Naive B cell (primary cell): ENCODE results near the gene ABCC2. TPM values are rescaled to one million over a fixed set of nuclear protein-coding genes. Genes with fewer than 3 reads are reported as not detected.

Source experiments
- ATAC-seq, 2 donors: fragments of 150-1000 bp; cut with Tn5 transposase; 2 replicates each; pipeline ENCODE4 v1.10.0; 2021; ENCODE audit warnings: low read depth in 2 of 2, mild to moderate bottlenecking in 2 of 2, moderate library complexity in 2 of 2
- DNase-seq: peaks from one replicate; pipeline ENCODE4 v3.0.0; 2022
- H3K27ac Mint-ChIP-seq, 6 donors: one replicate each; pipeline ENCODE4 v1.8.0; 2020 to 2022; ENCODE audit warnings: mild to moderate bottlenecking in 6 of 6, mixed read lengths in 6 of 6, moderate library complexity in 5 of 6, inconsistent platforms in 2 of 6
- H3K27me3 Mint-ChIP-seq, 3 donors: one replicate each; pipeline ENCODE4 v1.8.0; 2021 to 2022; ENCODE audit warnings: mixed read lengths in 3 of 3, mild to moderate bottlenecking in 1 of 3
- H3K36me3 Mint-ChIP-seq, 2 donors: one replicate each; pipeline ENCODE4 v1.8.0; 2020 to 2022; ENCODE audit warnings: mixed read lengths in 2 of 2, inconsistent platforms in 1 of 2, mild to moderate bottlenecking in 1 of 2
- H3K4me1 Mint-ChIP-seq, 3 donors: one replicate each; pipeline ENCODE4 v1.8.0; 2020 to 2022; ENCODE audit warnings: mixed read lengths in 3 of 3, inconsistent platforms in 1 of 3, mild to moderate bottlenecking in 1 of 3, moderate library complexity in 1 of 3
- H3K4me3 Mint-ChIP-seq, 8 donors: one replicate each; pipeline ENCODE4 v1.8.0; 2020 to 2022; ENCODE audit warnings: mild to moderate bottlenecking in 8 of 8, mixed read lengths in 8 of 8, moderate library complexity in 8 of 8, inconsistent platforms in 2 of 8
- H3K9me3 Mint-ChIP-seq, 7 donors: one replicate each; pipeline ENCODE4 v1.8.0; 2020 to 2022; ENCODE audit warnings: mixed read lengths in 7 of 7, mild to moderate bottlenecking in 5 of 7, inconsistent platforms in 2 of 7, moderate library complexity in 1 of 7
- polyA plus RNA-seq, 6 donors: library from polyadenylated mRNA; unstranded; fragments of 300-500 nt; fragmentation: Illumina TruSeq; gene quantifications; one replicate each; pipeline ENCODE4 v1.2.3, GENCODE V29; 2021; ENCODE audit warnings: low read depth in 6 of 6

ABCC2 gene
- polyA plus RNA-seq, 6 donors from 2014 or later: 0.44 to 1.5 (median 0.63) TPM; not detected in 1

DNA sequence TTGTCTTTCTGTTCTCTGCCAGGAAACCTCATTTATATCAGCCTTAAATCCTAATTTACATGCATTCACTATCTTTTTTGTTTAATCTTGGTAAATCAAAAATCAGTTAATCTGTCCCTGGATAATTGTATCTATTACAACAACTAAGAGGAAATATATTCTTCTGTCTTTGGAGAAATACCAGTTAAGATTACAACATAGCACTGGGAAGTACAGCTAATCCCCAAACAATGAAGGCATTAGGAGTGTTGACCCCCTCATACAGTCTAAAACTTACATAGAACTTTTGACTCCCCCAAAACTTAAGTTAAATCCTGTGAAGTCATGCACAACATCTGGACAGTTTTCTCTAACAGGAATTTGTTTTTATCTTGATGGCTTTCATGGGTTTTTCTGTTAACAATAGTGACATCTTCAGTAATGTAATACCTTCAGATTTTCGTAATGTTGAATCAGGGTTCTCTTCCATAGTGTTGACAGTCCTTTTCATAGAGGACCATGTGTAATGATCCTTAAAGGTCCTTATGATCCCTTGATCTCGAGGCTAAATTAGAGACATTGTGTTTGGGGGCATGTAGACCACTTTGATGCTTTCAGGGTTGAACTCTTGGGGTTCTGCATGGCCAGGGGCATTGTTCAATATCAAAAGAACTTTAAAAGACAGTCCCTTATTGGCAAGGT is 24.1 kb upstream of the ABCC2 start:
- H3K27me3 Mint-ChIP-seq: no peaks in the 10 kb centered on the region
- peak overlapping the region in 1 of 8 donors; percentile 37 for H3K4me3 Mint-ChIP-seq
- peaks cover 3 to 13% (median 9%) of the 10 kb centered on the region in 3 donors for H3K4me1 Mint-ChIP-seq
- ATAC-seq: no peak
- H3K27ac Mint-ChIP-seq: peak overlapping the region in 2 of 6 donors; percentile 4 to 10
- DNase-seq: no peak
- peaks cover 59 to 60% of the 10 kb centered on the region in 2 donors for H3K36me3 Mint-ChIP-seq
- peaks cover 0 to 5% (median 2%) of the 10 kb centered on the region in 7 donors for H3K9me3 Mint-ChIP-seq

DNA sequence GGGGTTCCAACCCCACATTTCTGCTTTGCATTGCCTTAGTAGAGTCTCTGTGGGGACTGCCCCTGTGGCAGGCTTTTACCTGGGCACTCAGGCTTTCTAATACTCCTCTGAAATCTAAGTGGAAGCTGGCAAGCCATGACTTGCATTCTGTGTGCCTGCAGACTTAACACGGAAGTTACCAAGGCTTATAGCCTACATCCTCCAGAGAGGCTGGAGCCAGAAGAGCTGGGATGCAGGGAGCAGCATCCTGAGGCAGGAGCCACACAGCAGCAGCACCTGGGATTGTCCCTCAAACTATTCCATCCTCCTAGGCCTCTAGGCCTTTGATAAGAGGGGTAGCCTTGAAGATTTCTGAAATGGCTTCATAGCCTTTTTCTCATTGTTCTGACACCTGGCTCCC is 22.1 kb upstream of the ABCC2 start:
- no peak for ATAC-seq
- Mint-ChIP-seq H3K4me3 (no peak overlapping the region), H3K27ac (no peak overlapping the region), H3K4me1 (peaks cover 3 to 13% (median 9%) of the 10 kb centered on the region in 3 donors), H3K9me3 (peaks cover 0 to 5% (median 2%) of the 10 kb centered on the region in 7 donors), H3K36me3 (peaks cover 48 to 60% of the 10 kb centered on the region in 2 donors), H3K27me3 (no peaks in the 10 kb centered on the region)
- DNase-seq: no peak

DNA sequence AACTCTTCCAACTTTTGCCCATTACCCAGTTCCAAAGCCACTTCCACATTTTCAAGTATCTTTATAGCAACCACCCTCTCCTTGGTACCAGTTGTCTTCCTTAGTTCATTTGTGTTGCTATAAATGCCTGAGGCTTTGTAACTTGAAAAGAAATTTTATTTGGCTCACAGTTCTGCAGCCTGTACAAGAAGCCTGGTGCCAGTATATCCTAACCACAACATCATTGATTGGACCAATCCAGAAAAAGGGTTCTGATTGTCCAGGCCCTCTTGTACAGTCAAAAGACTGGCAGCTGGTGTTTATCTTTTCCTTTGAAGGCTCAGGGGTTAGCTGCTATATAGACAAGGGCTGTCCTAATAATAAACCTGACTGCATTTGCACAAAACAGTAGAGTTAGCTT is 21.1 kb upstream of the ABCC2 start:
- no peaks in the 10 kb centered on the region for H3K27me3 Mint-ChIP-seq
- peaks cover 48 to 60% of the 10 kb centered on the region in 2 donors for H3K36me3 Mint-ChIP-seq
- H3K4me1 Mint-ChIP-seq: peaks cover 1 to 6% (median 3%) of the 10 kb centered on the region in 3 donors
- no peak for ATAC-seq
- no peak overlapping the region for H3K4me3 Mint-ChIP-seq
- peak overlapping the region in 1 of 6 donors; percentile 15 for H3K27ac Mint-ChIP-seq
- DNase-seq: no peak
- H3K9me3 Mint-ChIP-seq: peaks cover 0 to 5% (median 2%) of the 10 kb centered on the region in 7 donors

DNA sequence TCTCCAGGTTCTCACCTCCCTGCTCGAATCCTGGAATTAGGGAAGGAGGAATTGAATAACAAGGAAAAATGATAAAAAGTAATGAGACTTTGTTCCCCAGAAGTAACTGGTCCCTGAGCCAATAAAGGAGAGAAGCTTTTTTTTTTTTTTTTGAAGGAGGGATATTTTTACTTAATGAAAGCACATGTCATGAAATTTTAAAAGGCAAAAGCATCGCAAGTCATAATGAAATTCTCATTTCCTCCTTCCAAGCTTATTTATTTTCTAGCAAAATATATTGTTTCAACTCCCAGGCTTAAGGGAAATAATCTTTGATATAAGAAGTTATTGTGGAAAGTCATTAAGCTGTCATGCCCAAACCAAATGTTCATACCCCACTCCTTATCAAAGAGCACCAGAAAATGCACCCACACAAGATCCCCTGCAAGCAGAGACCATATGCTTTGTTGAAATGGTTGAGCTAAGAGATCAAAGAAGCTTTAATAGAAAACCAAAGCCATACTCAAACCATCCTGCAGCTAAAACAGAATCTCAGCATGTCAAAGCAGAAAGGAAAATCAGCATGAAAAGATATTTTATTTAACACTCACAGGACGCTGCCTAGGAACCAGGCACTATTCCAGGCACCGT is 16.7 kb upstream of the ABCC2 start:
- ATAC-seq (no peak), DNase-seq (no peak)
- Mint-ChIP-seq H3K9me3 (peaks cover 0 to 5% (median 2%) of the 10 kb centered on the region in 7 donors), H3K27me3 (no peaks in the 10 kb centered on the region), H3K27ac (peak overlapping the region in 1 of 6 donors; percentile 47), H3K36me3 (peaks cover 15 to 21% of the 10 kb centered on the region in 2 donors), H3K4me3 (no peak overlapping the region), H3K4me1 (no peaks in the 10 kb centered on the region)

DNA sequence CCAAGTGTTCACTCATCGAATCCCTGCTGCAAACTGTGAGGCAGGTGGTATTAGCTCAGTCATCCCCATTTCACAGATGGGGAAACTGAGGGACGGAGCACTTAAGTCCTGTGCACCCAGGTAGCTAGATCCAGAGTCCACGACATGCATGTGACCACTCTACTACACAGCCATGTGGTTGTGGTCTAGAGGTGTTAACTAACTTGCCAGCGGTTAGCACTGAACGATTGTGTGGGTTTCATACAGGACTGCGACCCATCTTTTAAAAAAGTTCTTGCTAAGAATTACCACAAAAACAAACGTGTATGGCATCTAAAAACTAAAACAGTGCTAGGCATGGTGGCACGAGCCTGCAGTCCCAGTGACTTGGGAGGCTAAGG is 16.1 kb upstream of the ABCC2 start:
- Mint-ChIP-seq H3K4me1 (no peaks in the 10 kb centered on the region), H3K4me3 (no peak overlapping the region), H3K9me3 (peaks cover 0 to 5% (median 2%) of the 10 kb centered on the region in 7 donors), H3K36me3 (peaks cover 10 to 16% of the 10 kb centered on the region in 2 donors), H3K27me3 (no peaks in the 10 kb centered on the region), H3K27ac (no peak overlapping the region)
- no peak for DNase-seq
- no peak for ATAC-seq

DNA sequence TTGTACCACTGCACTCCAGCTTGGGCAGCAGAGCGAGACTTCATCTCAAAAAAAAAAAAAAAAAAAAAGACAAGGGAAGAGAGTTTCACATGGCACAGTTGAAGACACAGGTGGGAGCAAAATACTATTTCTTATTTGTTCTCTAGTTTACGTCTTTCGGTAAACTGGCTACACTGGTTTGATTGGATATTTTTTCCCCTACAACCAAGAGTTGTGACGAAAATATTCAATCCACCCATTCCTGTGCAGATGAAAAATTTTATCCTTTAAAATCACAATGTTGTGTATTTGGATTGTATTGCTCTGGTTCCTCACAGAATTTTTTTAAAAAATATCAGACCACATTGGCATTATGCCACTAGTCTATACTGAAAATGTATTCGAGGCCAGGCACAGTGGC is 14.5 kb upstream of the ABCC2 start:
- no peaks in the 10 kb centered on the region for H3K36me3 Mint-ChIP-seq
- DNase-seq (no peak), ATAC-seq (no peak)
- H3K27ac Mint-ChIP-seq: no peak overlapping the region
- H3K9me3 Mint-ChIP-seq: peaks cover 0 to 2% (median 0%) of the 10 kb centered on the region in 7 donors
- no peaks in the 10 kb centered on the region for H3K27me3 Mint-ChIP-seq
- no peaks in the 10 kb centered on the region for H3K4me1 Mint-ChIP-seq
- no peak overlapping the region for H3K4me3 Mint-ChIP-seq

DNA sequence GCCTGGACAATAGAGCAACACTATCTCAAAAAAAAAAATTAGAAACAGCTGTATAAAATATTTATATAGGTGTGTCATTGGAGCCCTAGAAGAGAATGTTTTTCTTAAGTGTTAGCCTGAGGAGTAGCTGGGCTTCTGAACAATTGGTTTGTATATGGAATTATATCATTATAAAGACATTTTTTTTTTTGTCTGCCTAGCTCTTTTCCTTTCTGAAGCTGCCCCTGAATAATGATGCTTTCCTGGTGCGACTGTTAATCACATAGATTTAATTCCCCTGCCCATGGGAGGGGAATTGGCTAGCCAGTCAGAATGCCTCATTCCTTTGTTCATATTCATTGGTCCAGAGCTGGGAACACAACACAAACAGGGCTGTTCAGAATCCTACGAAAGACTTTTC is 13.9 kb upstream of the ABCC2 start:
- Mint-ChIP-seq H3K9me3 (peaks cover 0 to 2% (median 0%) of the 10 kb centered on the region in 7 donors), H3K4me3 (no peak overlapping the region), H3K4me1 (no peaks in the 10 kb centered on the region), H3K36me3 (no peaks in the 10 kb centered on the region), H3K27ac (no peak overlapping the region), H3K27me3 (no peaks in the 10 kb centered on the region)
- ATAC-seq (no peak), DNase-seq (no peak)

DNA sequence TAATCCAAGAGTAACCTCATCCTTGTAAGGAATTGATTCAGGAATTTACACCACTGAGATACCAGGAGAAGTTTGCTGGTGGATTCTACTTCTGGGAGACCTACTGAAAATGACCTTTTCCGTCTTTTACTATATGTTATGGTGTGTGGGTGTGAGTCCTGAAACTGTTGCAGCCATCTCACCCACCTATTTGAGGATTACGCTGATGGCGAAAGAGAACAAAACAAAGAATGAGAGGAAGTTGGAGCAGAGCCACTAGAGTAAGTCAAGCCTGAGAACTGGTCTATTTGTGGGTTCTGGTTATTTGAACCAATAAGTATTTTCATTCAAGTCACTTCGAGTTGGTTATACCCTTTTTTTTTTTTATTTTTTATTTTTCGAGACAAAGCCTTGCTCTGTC is 12.7 kb upstream of the ABCC2 start:
- no peaks in the 10 kb centered on the region for H3K9me3 Mint-ChIP-seq
- DNase-seq (no peak), ATAC-seq (no peak)
- H3K36me3 Mint-ChIP-seq: no peaks in the 10 kb centered on the region
- no peak overlapping the region for H3K27ac Mint-ChIP-seq
- H3K27me3 Mint-ChIP-seq: no peaks in the 10 kb centered on the region
- H3K4me1 Mint-ChIP-seq: no peaks in the 10 kb centered on the region
- no peak overlapping the region for H3K4me3 Mint-ChIP-seq

DNA sequence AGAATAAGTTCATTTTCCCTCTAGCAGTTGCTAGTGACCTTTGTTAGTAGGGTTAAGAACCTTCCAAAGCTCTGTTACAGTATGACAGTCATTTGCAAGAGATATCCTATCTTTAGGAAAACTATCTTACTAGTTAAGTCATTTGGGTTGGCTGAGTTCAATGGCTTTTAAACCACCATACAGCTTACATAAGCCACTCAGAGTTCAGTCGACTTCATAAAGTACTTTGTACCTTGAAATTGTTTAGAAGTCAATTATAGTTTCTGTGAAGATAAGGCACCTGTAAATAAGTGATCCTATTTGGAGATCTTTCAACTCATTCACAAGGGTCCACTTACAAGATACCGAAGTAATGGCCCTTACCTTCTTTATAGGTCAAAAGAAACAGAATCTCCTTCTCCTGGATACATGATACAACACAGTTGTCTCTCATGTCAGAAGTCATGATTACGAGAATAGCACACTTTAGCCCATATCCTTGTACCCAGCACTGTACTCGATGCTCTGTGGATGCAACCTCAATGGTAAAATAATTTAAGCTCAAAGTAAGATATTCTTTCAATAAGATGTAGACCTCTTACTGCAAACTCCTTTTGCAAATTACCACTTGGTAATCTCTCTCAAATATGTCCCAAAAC is 11.9 kb upstream of the ABCC2 start:
- H3K27ac Mint-ChIP-seq: no peak overlapping the region
- no peaks in the 10 kb centered on the region for H3K36me3 Mint-ChIP-seq
- DNase-seq (no peak), ATAC-seq (no peak)
- no peak overlapping the region for H3K4me3 Mint-ChIP-seq
- H3K4me1 Mint-ChIP-seq: no peaks in the 10 kb centered on the region
- H3K9me3 Mint-ChIP-seq: no peaks in the 10 kb centered on the region
- no peaks in the 10 kb centered on the region for H3K27me3 Mint-ChIP-seq

DNA sequence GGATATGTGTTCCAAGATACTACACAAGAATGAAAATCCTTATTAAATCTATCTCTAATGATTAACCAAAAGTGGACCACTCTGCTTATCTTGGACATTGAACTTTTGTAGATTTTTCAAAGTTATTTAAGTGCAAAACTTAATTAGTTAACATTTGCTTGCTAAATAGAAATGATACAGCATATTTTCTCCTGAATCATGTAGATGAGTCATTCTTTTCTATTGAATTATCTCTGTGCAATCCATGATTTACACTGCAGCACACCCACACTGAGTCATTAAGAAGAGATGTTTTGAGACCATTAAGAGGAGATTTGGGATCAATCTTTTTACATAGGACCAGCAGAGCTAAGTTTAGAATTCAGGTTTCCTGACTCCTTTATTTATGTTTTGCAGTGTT is 6.6 kb upstream of the ABCC2 start:
- no peak overlapping the region for H3K4me3 Mint-ChIP-seq
- peaks cover 26 to 36% (median 31%) of the 10 kb centered on the region in 3 donors for H3K4me1 Mint-ChIP-seq
- H3K27me3 Mint-ChIP-seq: no peaks in the 10 kb centered on the region
- H3K9me3 Mint-ChIP-seq: peaks cover 0 to 7% (median 0%) of the 10 kb centered on the region in 7 donors
- no peak for DNase-seq
- H3K36me3 Mint-ChIP-seq: no peaks in the 10 kb centered on the region
- H3K27ac Mint-ChIP-seq: peak overlapping the region in 1 of 6 donors; percentile 3
- no peak for ATAC-seq

DNA sequence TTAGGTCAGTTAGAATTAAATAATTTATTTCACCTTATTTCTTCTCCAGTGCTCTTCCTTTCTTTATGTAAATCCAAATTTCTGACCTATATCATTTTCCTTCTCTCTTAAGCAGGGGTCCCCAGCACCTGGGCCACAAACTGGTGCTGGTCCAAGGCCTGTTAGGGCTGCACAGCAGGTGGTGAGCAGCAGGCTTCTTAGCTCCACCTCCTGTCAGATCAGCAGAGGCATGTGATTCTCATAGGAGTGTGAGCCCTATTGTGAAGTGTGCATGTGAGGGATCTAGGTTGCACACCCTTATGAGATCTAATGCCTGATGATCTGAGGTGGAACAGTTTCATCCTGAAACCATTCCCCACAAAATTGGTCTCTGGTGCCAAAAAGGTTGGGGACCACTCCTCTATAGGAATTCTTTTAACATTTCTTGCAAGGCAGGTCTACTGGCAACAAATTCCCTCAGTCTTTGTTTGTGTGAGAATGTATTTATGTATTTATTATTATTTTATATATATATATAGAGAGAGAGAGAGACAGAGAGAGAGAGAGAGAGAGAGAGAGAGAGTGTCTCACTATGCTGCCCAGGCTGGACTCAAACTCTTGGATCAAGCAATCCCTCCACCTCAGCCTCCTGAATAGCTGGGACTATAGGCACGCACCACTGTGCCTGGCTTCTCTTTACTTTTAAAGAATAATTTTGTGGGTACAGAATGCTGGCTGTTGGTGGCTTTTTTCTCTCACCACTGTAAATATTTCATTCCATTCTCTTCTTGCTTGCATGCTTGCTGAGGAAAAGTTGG is 4.3 kb upstream of the ABCC2 start:
- Mint-ChIP-seq H3K27ac (peak overlapping the region; percentile 19 to 92 (median 68)), H3K36me3 (no peaks in the 10 kb centered on the region), H3K4me3 (peak overlapping the region in 7 of 8 donors; percentile 37 to 74 (median 53)), H3K4me1 (peaks cover 26 to 36% (median 31%) of the 10 kb centered on the region in 3 donors), H3K27me3 (no peaks in the 10 kb centered on the region), H3K9me3 (peaks cover 0 to 7% (median 0%) of the 10 kb centered on the region in 7 donors)
- ATAC-seq (no peak), DNase-seq (no peak)

DNA sequence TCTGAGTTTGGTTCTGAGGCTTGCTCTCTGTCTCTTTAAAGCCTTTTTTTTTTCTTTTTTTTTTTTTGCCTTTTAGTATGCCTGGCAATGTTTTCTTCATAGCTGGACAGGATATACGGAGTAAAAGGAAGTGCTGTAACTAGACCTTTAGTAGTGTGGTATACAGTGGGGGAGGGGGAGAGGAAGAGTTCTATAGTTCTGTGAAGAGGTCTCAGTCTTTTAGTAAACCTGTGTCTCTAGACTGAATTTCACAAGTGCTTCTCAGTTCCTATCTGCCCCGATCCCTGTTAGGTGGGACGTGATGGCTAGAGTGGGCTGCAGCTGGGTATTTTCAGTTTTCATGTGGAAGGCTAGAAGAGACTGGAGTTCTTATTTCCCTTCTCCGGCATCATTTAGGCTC is 3.1 kb upstream of the ABCC2 start:
- Mint-ChIP-seq H3K4me1 (peaks cover 26 to 36% (median 31%) of the 10 kb centered on the region in 3 donors), H3K27me3 (no peaks in the 10 kb centered on the region), H3K4me3 (peak overlapping the region in 1 of 8 donors; percentile 57), H3K9me3 (peaks cover 0 to 7% (median 0%) of the 10 kb centered on the region in 7 donors), H3K27ac (peak overlapping the region in 2 of 6 donors; percentile 12 to 44), H3K36me3 (peaks cover 0 to 3% of the 10 kb centered on the region in 2 donors)
- ATAC-seq (peak in 1 of 2 donors; percentile 37), DNase-seq (no peak)

DNA sequence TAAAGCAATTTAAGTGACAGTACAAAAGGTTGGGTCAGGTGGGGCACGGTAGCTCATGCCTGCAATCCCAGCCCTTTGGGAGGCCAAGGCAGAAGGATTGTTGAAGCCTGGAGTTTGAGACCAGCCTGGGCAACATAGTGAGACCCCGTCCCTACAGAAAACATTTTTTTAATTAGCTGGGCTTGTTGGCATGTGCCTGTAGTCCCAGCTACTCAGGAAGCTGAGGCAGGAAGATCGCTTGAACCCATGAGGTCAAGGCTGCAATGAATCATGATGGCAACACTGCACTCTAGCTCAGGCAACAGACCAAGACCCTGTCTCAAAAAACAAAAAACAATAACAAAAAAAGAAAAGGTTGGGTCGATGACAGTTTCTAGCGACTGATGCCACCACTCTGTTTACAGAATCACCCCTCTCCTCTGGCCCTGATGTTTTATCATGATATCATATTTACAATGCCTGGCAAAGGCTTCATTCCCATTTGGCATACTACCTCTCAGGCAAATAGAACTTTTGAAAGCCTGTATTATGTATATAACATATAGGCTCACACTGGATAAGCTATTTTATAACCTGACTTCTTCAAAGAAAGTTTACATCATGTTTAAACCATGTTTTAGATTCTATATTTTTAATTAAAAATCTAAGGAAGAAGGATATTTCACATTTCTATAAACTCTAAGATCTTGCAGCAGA is 558 bp upstream of the ABCC2 start:
- H3K4me1 Mint-ChIP-seq: peaks cover 21 to 28% (median 24%) of the 10 kb centered on the region in 3 donors
- no peak overlapping the region for H3K4me3 Mint-ChIP-seq
- peaks cover 11 to 12% of the 10 kb centered on the region in 2 donors for H3K36me3 Mint-ChIP-seq
- DNase-seq: no peak
- H3K9me3 Mint-ChIP-seq: peaks cover 0 to 7% (median 0%) of the 10 kb centered on the region in 7 donors
- H3K27ac Mint-ChIP-seq: no peak overlapping the region
- H3K27me3 Mint-ChIP-seq: no peaks in the 10 kb centered on the region
- no peak for ATAC-seq
